Endodermal cell (in vitro differentiated cells): ENCODE measurements around the gene IFI6. TPM values are rescaled to one million over a fixed set of nuclear protein-coding genes. Genes with fewer than 3 reads are reported as not detected.

ENCODE experiments used
- DNase-seq: peaks from one replicate; pipeline ENCODE4 v3.0.0-alpha.2; 2017
- H3K27ac ChIP-seq: 2 replicates; pipeline ENCODE4 v1.5.1; 2013; ENCODE audit warnings: mild to moderate bottlenecking, low read depth, low read length, moderate library complexity
- H3K27me3 ChIP-seq: 2 replicates; pipeline ENCODE4 v1.6.1; 2013; ENCODE audit warnings: mild to moderate bottlenecking, low read length, moderate library complexity; ENCODE audit not compliant: insufficient read depth, control insufficient read depth, poor library complexity, severe bottlenecking
- H3K36me3 ChIP-seq: 2 replicates; pipeline ENCODE4 v1.7.0; 2013; ENCODE audit warnings: mild to moderate bottlenecking, low read length, moderate library complexity; ENCODE audit not compliant: control insufficient read depth, insufficient read depth
- H3K4me1 ChIP-seq: one replicate; pipeline ENCODE4 v1.7.0; 2013; ENCODE audit warnings: low read length; ENCODE audit not compliant: control insufficient read depth, insufficient read depth
- H3K4me3 ChIP-seq: 2 replicates; pipeline ENCODE4 v1.5.1; 2013; ENCODE audit warnings: mild to moderate bottlenecking, low read length, moderate library complexity
- H3K9ac ChIP-seq: 2 replicates; pipeline ENCODE4 v1.6.1; 2013; ENCODE audit warnings: mild to moderate bottlenecking, low read length, moderate library complexity; ENCODE audit not compliant: poor library complexity, severe bottlenecking; ENCODE audit errors: extremely low read depth
- H3K9me3 ChIP-seq: 2 replicates; pipeline ENCODE4 v1.6.1; 2013; ENCODE audit warnings: mild to moderate bottlenecking, low read length, moderate library complexity; ENCODE audit not compliant: control insufficient read depth
- H3K27ac Mint-ChIP-seq: 2 replicates; pipeline ENCODE4 v1.8.0; 2020; ENCODE audit warnings: mixed read lengths
- H3K27me3 Mint-ChIP-seq: 2 replicates; pipeline ENCODE4 v1.8.0; 2021; ENCODE audit warnings: mild to moderate bottlenecking, mixed read lengths; ENCODE audit not compliant: insufficient read depth
- H3K36me3 Mint-ChIP-seq: 2 replicates; pipeline ENCODE4 v1.8.0; 2020; ENCODE audit warnings: low read depth, mixed read lengths
- H3K4me1 Mint-ChIP-seq: 2 replicates; pipeline ENCODE4 v1.8.0; 2020; ENCODE audit warnings: mixed read lengths
- H3K4me3 Mint-ChIP-seq: 2 replicates; pipeline ENCODE4 v1.8.0; 2020; ENCODE audit warnings: mild to moderate bottlenecking, moderate library complexity, mixed read lengths
- H3K9me3 Mint-ChIP-seq: 2 replicates; pipeline ENCODE4 v1.8.0; 2020; ENCODE audit warnings: mild to moderate bottlenecking, mixed read lengths
- CTCF ChIP-seq: fragments of 200-600 bp; sonication (generic); conservative IDR thresholded peaks from 2 replicates; pipeline ENCODE4 v1.5.0; 2021; ENCODE audit warnings: antibody characterized with exemption, mild to moderate bottlenecking
- WGBS, 2 experiments: methylation state at CpG; one replicate each; pipeline versions ENCODE4 v1.1.5 to v1.1.7; 2013; ENCODE audit warnings: missing lambda C conversion rate in 2 of 2, mixed read lengths in 1 of 2; ENCODE audit not compliant: insufficient coverage in 1 of 2, insufficient read length in 1 of 2; 5-methylcytosine and 5-hydroxymethylcytosine counted together
- total RNA-seq, 2 donors: library from RNA; stranded (reverse); fragmentation: NEBNext Ultra II Directional in 1 of 2; extraction: Animal tissue kit (Norgen Biotek cat#: 25700) in 1 of 2; gene quantifications; 2 replicates in 1 of 2; 3 replicates in 1 of 2; pipeline ENCODE4 v1.2.1, GENCODE V29; 2021

Gene IFI6
- total RNA-seq, 2 donors from 2014 or later, result 0.71 to 1.1 TPM

- Mint-ChIP-seq H3K36me3 (no peaks in the 10 kb centered on the region), H3K4me3 (no peak overlapping the region), H3K4me1 (peaks cover 13% of the 10 kb centered on the region), H3K9me3 (no peaks in the 10 kb centered on the region), H3K27me3 (no peaks in the 10 kb centered on the region), H3K27ac (no peak overlapping the region)
- TF ChIP-seq CTCF, result no peak
- Histone ChIP-seq H3K27ac (no peak overlapping the region), H3K9me3 (no peaks in the 10 kb centered on the region), H3K4me1 (no peaks in the 10 kb centered on the region), H3K27me3 (no peaks in the 10 kb centered on the region), H3K36me3 (no peaks in the 10 kb centered on the region), H3K4me3 (no peak overlapping the region), H3K9ac (no peak overlapping the region)
- no peak for DNase-seq
- 80 to 93% methylated on average over 1 to 11 of the region's 11 CpGs for WGBS, 2 experiments
Observed at GRCh38 chr1:27649306-27649635, 22.7 kb downstream of the IFI6 start.

DNA sequence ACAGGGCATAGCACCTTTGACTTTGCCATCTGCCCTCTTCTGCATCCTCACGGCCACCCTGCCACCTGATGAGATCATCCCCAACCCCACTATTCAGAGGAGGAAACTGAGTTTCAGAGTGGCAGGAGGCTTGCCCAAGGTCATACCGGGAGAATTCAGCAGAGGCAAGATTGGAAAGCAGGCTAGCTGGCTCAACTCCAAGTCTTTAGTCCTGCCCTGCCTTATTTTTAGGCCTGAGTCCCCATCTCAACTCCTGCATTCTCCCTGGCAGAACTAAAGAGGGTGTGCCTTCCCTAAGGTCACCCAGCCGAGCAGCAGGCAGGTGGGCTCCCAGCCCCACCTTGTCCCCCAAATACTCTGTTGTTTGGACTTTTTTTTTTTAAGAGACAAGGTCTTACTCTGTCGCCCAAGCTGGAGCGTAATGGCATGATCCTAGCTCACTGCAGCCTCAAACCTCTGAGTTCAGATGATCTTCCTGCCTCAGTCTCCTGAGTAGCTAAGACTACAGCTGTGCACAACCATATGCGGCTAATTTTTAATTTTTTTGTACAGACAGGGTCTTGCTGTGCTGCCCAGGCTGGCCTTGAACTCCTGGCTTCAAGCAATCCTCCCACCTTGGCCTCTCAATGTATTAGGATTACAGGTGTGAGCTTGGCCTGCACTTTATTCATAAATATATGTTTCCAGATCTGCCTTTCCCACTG lies 23.2 kb downstream of the IFI6 start:
- H3K9me3 Mint-ChIP-seq, result no peaks in the 10 kb centered on the region
- no peak overlapping the region for H3K9ac ChIP-seq
- TF ChIP-seq CTCF, result no peak
- no peaks in the 10 kb centered on the region for H3K9me3 ChIP-seq
- no peaks in the 10 kb centered on the region for H3K4me1 ChIP-seq
- no peaks in the 10 kb centered on the region for H3K27me3 ChIP-seq
- H3K36me3 ChIP-seq, result no peaks in the 10 kb centered on the region
- no peak for DNase-seq
- 89 to 93% methylated on average over 5 to 6 of the region's 6 CpGs for WGBS, 2 experiments
- H3K27ac ChIP-seq, result no peak overlapping the region
- no peak overlapping the region for H3K27ac Mint-ChIP-seq
- peaks cover 13% of the 10 kb centered on the region for H3K4me1 Mint-ChIP-seq
- H3K27me3 Mint-ChIP-seq, result no peaks in the 10 kb centered on the region
- no peak overlapping the region for H3K4me3 ChIP-seq
- no peaks in the 10 kb centered on the region for H3K36me3 Mint-ChIP-seq
- no peak overlapping the region for H3K4me3 Mint-ChIP-seq

DNA sequence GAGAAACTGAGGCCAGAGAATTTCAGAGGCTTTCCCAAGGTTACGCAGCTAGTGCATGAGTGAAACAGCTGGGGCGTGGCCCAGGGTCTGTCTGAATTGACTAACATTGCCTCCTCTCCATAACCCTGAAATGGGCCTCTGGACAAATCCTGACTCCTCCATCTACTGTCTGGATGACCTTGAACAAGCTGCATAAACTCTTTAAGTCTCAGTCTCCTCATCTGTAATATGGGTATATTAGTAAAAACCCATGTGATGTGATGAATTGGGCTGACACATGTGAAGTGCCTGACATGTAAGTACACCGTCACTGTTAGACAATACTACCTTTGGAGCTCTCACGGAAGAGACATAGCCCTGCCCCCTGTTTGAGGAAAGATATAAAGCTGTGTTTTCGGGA lies 24.7 kb downstream of the IFI6 start:
- Histone ChIP-seq H3K9ac (no peak overlapping the region), H3K27me3 (no peaks in the 10 kb centered on the region), H3K9me3 (no peaks in the 10 kb centered on the region), H3K36me3 (no peaks in the 10 kb centered on the region), H3K27ac (no peak overlapping the region), H3K4me1 (no peaks in the 10 kb centered on the region), H3K4me3 (no peak overlapping the region)
- Mint-ChIP-seq H3K9me3 (no peaks in the 10 kb centered on the region), H3K4me1 (peaks cover 13% of the 10 kb centered on the region), H3K27ac (no peak overlapping the region), H3K36me3 (no peaks in the 10 kb centered on the region), H3K4me3 (no peak overlapping the region), H3K27me3 (no peaks in the 10 kb centered on the region)
- no peak for DNase-seq
- no peak for TF ChIP-seq CTCF
- 94 to 99% methylated on average over 5 of the region's 5 CpGs for WGBS, 2 experiments
